Sigmoid colon (tissue), 7 donors: ENCODE data around the gene AFF2. TPM values are rescaled to one million over a fixed set of nuclear protein-coding genes. Genes with fewer than 3 reads are reported as not detected.

Experiments
- DNase-seq: peaks from one replicate; pipeline ENCODE4 v3.0.0-alpha.2; 2019
- H3K27ac ChIP-seq, 4 donors: fragments of 200-600 bp; sonication (generic); one replicate each; pipeline ENCODE4 v1.5.1; 2016 to 2019; ENCODE audit warnings: mild to moderate bottlenecking in 1 of 4
- H3K27me3 ChIP-seq, 3 donors: fragments of 200-600 bp; sonication (generic); one replicate each; pipeline ENCODE4 v1.5.1; 2019; ENCODE audit warnings: mild to moderate bottlenecking in 1 of 3
- H3K36me3 ChIP-seq, 4 donors: fragments of 200-600 bp; sonication (generic); one replicate each; pipeline ENCODE4 v1.5.1; 2016 to 2019
- H3K4me1 ChIP-seq, 4 donors: fragments of 200-600 bp; sonication (generic); one replicate each; pipeline ENCODE4 v1.5.1; 2017 to 2019
- H3K4me3 ChIP-seq, 4 donors: fragments of 200-600 bp; sonication (generic); one replicate each; pipeline ENCODE4 v1.5.1; 2017 to 2019; ENCODE audit warnings: mild to moderate bottlenecking in 2 of 4, moderate library complexity in 1 of 4
- H3K9me3 ChIP-seq, 4 donors: fragments of 200-600 bp in 3 of 4; sonication (generic) in 3 of 4; one replicate each; pipeline versions ENCODE4 v1.5.1 to v1.6.1; 2013 to 2019
- EP300 ChIP-seq, 4 donors: sonication (generic); formaldehyde crosslinking; IDR thresholded peaks; one replicate each; pipeline ENCODE4 v1.6.1; 2017; ENCODE audit warnings: antibody characterized with exemption in 4 of 4
- POLR2A ChIP-seq, 2 donors: fragments of 450-650 bp; IDR thresholded peaks; one replicate each; pipeline ENCODE4 v1.6.1; 2016; ENCODE audit warnings: antibody characterized with exemption in 2 of 2, mild to moderate bottlenecking in 2 of 2, moderate library complexity in 2 of 2
- POLR2AphosphoS5 ChIP-seq, 4 donors: sonication (generic); formaldehyde crosslinking; IDR thresholded peaks; one replicate each; pipeline ENCODE4 v1.6.1; 2017; ENCODE audit warnings: antibody characterized with exemption in 4 of 4
- WGBS, 2 donors: extraction: QIAGEN DNeasy Blood & Tissue Kit; methylation state at CpG; one replicate each; pipeline ENCODE4 v1.1.7; 2013; 5-methylcytosine and 5-hydroxymethylcytosine counted together
- intact Hi-C: fragments of 100-400 bp; cut with DNase I; formaldehyde crosslinking; loops from one replicate; pipeline ENCODE4 v1.15.1; 2023
- polyA plus RNA-seq, 3 donors: library from polyadenylated mRNA; stranded (reverse); fragments of 200-250 nt; gene quantifications; one replicate each; pipeline ENCODE4 v1.2.3, GENCODE V29; 2013
- total RNA-seq, 4 donors: library from RNA; depleted of rRNA; stranded (reverse); fragments of >200 nt; gene quantifications; one replicate each; pipeline ENCODE4 v1.1.0, GENCODE V29; 2016
- TF ChIP-seq, protein P1 (sequence below), 4 experiments: fragments of 450-650 bp in 3 of 4; fragments of 200-600 bp in 1 of 4; IDR thresholded peaks; one replicate each; pipeline ENCODE4 v1.5.1; 2016 to 2019; ENCODE audit warnings: antibody characterized with exemption in 4 of 4, mild to moderate bottlenecking in 3 of 4, moderate library complexity in 2 of 4
- donor health status: healthy with polysubstance abuse.
- donor health status: Bipolar disorder and iron deficiency.
- donor health status: healthy.

AFF2 gene
- total and polyA plus RNA-seq, 7 donors, result 0.27 to 1.7 (median 1.1) TPM; not detected in 2

DNA sequence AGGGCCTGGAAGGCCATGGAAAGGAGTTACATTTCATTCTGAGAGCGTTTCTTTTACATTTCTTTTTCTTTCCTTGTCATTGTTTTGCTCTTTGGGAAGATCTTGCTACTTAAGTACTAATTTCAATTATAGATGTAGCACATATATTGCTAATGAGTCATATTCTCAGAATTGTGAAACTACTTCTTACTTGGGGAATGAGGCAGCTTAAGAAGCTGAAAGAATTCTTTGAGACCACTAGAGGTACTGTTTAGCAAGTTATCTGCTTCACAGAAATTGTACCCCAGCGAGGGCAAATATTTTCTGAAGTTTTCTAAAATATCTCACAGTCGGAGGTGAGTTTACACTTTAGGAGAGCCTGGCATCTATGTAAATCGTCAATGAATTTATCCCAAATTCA lies 100.6 kb downstream of the AFF2 start:
- WGBS, 2 donors, result 58 to 73% methylated on average over 4 of the region's 4 CpGs
- TF ChIP-seq EP300 (IDR thresholded peaks at IDR 0.05) (no peak), POLR2A (IDR thresholded peaks at IDR 0.05) (no peak), POLR2AphosphoS5 (IDR thresholded peaks at IDR 0.05) (no peak)
- TF ChIP-seq, protein P1, sequence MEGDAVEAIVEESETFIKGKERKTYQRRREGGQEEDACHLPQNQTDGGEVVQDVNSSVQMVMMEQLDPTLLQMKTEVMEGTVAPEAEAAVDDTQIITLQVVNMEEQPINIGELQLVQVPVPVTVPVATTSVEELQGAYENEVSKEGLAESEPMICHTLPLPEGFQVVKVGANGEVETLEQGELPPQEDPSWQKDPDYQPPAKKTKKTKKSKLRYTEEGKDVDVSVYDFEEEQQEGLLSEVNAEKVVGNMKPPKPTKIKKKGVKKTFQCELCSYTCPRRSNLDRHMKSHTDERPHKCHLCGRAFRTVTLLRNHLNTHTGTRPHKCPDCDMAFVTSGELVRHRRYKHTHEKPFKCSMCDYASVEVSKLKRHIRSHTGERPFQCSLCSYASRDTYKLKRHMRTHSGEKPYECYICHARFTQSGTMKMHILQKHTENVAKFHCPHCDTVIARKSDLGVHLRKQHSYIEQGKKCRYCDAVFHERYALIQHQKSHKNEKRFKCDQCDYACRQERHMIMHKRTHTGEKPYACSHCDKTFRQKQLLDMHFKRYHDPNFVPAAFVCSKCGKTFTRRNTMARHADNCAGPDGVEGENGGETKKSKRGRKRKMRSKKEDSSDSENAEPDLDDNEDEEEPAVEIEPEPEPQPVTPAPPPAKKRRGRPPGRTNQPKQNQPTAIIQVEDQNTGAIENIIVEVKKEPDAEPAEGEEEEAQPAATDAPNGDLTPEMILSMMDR (IDR thresholded peaks at IDR 0.05), result no peak
- intact Hi-C loops, result no loop called here
- Histone ChIP-seq H3K9me3 (no peaks in the 10 kb centered on the region), H3K27me3 (no peaks in the 10 kb centered on the region), H3K36me3 (no peaks in the 10 kb centered on the region), H3K4me1 (no peaks in the 10 kb centered on the region), H3K27ac (no peak overlapping the region), H3K4me3 (no peak overlapping the region)
- no peak for DNase-seq

GRCh38 chrX:148609515-148610327 lies 109.3 kb downstream of the AFF2 start:
- H3K4me1 ChIP-seq, result no peaks in the 10 kb centered on the region
- intact Hi-C loops, result no loop called here
- no peaks in the 10 kb centered on the region for H3K36me3 ChIP-seq
- no peak for DNase-seq
- 49 to 58% methylated on average over 4 of the region's 4 CpGs for WGBS, 2 donors
- no peak overlapping the region for H3K27ac ChIP-seq
- H3K27me3 ChIP-seq, result no peaks in the 10 kb centered on the region
- no peak overlapping the region for H3K4me3 ChIP-seq
- H3K9me3 ChIP-seq, result no peaks in the 10 kb centered on the region
- TF ChIP-seq EP300 (IDR thresholded peaks at IDR 0.05) (no peak), POLR2A (IDR thresholded peaks at IDR 0.05) (no peak), POLR2AphosphoS5 (IDR thresholded peaks at IDR 0.05) (no peak)
- TF ChIP-seq, protein P1 (IDR thresholded peaks at IDR 0.05), result no peak

- 44 to 77% methylated on average over 3 of the region's 3 CpGs for WGBS, 2 donors
- H3K9me3 ChIP-seq, result no peaks in the 10 kb centered on the region
- no peaks in the 10 kb centered on the region for H3K27me3 ChIP-seq
- intact Hi-C loops, result no loop called here
- no peaks in the 10 kb centered on the region for H3K4me1 ChIP-seq
- no peak overlapping the region for H3K4me3 ChIP-seq
- no peaks in the 10 kb centered on the region for H3K36me3 ChIP-seq
- no peak overlapping the region for H3K27ac ChIP-seq
- no peak for DNase-seq
- TF ChIP-seq POLR2AphosphoS5 (IDR thresholded peaks at IDR 0.05) (no peak), POLR2A (IDR thresholded peaks at IDR 0.05) (no peak), EP300 (IDR thresholded peaks at IDR 0.05) (no peak)
- TF ChIP-seq, protein P1 (IDR thresholded peaks at IDR 0.05), result no peak
Measured at GRCh38 chrX:148610328-148610698, 109.9 kb downstream of the AFF2 start.

GRCh38 chrX:148611993-148612392 lies 111.6 kb downstream of the AFF2 start:
- H3K9me3 ChIP-seq, result no peaks in the 10 kb centered on the region
- no peaks in the 10 kb centered on the region for H3K4me1 ChIP-seq
- no peak for DNase-seq
- no peaks in the 10 kb centered on the region for H3K36me3 ChIP-seq
- H3K27me3 ChIP-seq, result no peaks in the 10 kb centered on the region
- no peak overlapping the region for H3K27ac ChIP-seq
- WGBS, 2 donors, result 77 to 87% methylated on average over 2 of the region's 2 CpGs
- TF ChIP-seq EP300 (IDR thresholded peaks at IDR 0.05) (no peak), POLR2A (IDR thresholded peaks at IDR 0.05) (no peak), POLR2AphosphoS5 (IDR thresholded peaks at IDR 0.05) (no peak)
- TF ChIP-seq, protein P1 (IDR thresholded peaks at IDR 0.05), result no peak
- no peak overlapping the region for H3K4me3 ChIP-seq
- intact Hi-C loops, result no loop called here
